Vagina (tissue), 2 donors: ENCODE measurements around the gene LRRC1. TPM values are rescaled to one million over a fixed set of nuclear protein-coding genes. Genes with fewer than 3 reads are reported as not detected.

Source experiments
- DNase-seq, 2 donors: peaks; one replicate each; pipeline ENCODE4 v3.0.0-alpha.2; 2017; ENCODE audit errors: extremely low spot score in 2 of 2
- H3K27ac ChIP-seq: fragments of 200-600 bp; sonication (generic); one replicate; pipeline ENCODE4 v1.5.1; 2019
- H3K27me3 ChIP-seq: fragments of 200-600 bp; sonication (generic); one replicate; pipeline ENCODE4 v1.5.1; 2019
- H3K36me3 ChIP-seq, 2 donors: fragments of 200-600 bp; sonication (generic); one replicate each; pipeline ENCODE4 v1.5.1; 2017 to 2019
- H3K4me1 ChIP-seq: fragments of 200-600 bp; sonication (generic); one replicate; pipeline ENCODE4 v1.5.1; 2019
- H3K4me3 ChIP-seq, 2 donors: fragments of 200-600 bp; sonication (generic); 1 replicate in 1 of 2; 2 replicates in 1 of 2; pipeline ENCODE4 v1.5.1; 2016 to 2019
- H3K9me3 ChIP-seq: fragments of 200-600 bp; sonication (generic); one replicate; pipeline ENCODE4 v1.5.1; 2019
- CTCF ChIP-seq, 3 experiments: fragments of 450-650 bp in 2 of 3; fragments of 200-600 bp in 1 of 3; sonication (generic) in 1 of 3; IDR thresholded peaks; one replicate each; pipeline ENCODE4 v1.5.1; 2017 to 2019; ENCODE audit warnings: antibody characterized with exemption in 3 of 3, mild to moderate bottlenecking in 2 of 3, moderate library complexity in 2 of 3
- POLR2A ChIP-seq, 2 donors: fragments of 450-650 bp; IDR thresholded peaks; one replicate each; pipeline ENCODE4 v1.6.1; 2017; ENCODE audit warnings: antibody characterized with exemption in 2 of 2, mild to moderate bottlenecking in 2 of 2, moderate library complexity in 2 of 2
- POLR2AphosphoS5 ChIP-seq, 2 donors: sonication (generic); formaldehyde crosslinking; IDR thresholded peaks; one replicate each; pipeline ENCODE4 v1.9.0; 2017; ENCODE audit warnings: antibody characterized with exemption in 2 of 2, mild to moderate bottlenecking in 2 of 2, low read depth in 1 of 2; ENCODE audit not compliant: insufficient read depth in 1 of 2
- intact Hi-C: fragments of 100-400 bp; cut with DNase I; formaldehyde crosslinking; loops from one replicate; pipeline ENCODE4 v1.15.1; 2023
- total RNA-seq: library from RNA; depleted of rRNA; stranded (reverse); fragments of >200 nt; gene quantifications from one replicate; pipeline ENCODE4 v1.2.3, GENCODE V29; 2016

Gene LRRC1
- total RNA-seq, 1 donor from 2014 or later, result 52.5 TPM

GRCh38 chr6:53858913-53859312, 64.1 kb downstream of the LRRC1 start:
- DNase-seq, result no peak
- Histone ChIP-seq H3K4me1 (peaks cover 20% of the 10 kb centered on the region), H3K9me3 (no peaks in the 10 kb centered on the region), H3K36me3 (no peaks in the 10 kb centered on the region), H3K27ac (no peak overlapping the region), H3K27me3 (no peaks in the 10 kb centered on the region), H3K4me3 (no peak overlapping the region)
- TF ChIP-seq CTCF (IDR thresholded peaks at IDR 0.05), result no peak
- TF ChIP-seq POLR2A (IDR thresholded peaks at IDR 0.05), result no peak
- TF ChIP-seq POLR2AphosphoS5 (IDR thresholded peaks at IDR 0.05; ENCODE audit: insufficient read depth in 1 of 2, low read depth in 1 of 2), result no peak
- intact Hi-C loops, result no loop called here

- no peak for DNase-seq
- no peak overlapping the region for H3K4me3 ChIP-seq
- H3K27ac ChIP-seq, result no peak overlapping the region
- no peak for TF ChIP-seq POLR2AphosphoS5 (IDR thresholded peaks at IDR 0.05; ENCODE audit: insufficient read depth in 1 of 2, low read depth in 1 of 2)
- TF ChIP-seq CTCF (IDR thresholded peaks at IDR 0.05), result no peak
- no peak for TF ChIP-seq POLR2A (IDR thresholded peaks at IDR 0.05)
- H3K4me1 ChIP-seq, result peaks cover 20% of the 10 kb centered on the region
- no peaks in the 10 kb centered on the region for H3K36me3 ChIP-seq
- no peaks in the 10 kb centered on the region for H3K27me3 ChIP-seq
- H3K9me3 ChIP-seq, result no peaks in the 10 kb centered on the region
- intact Hi-C loops, result no loop called here
These were observed 65.7 kb downstream of the LRRC1 start for GRCh38 chr6:53860511-53860910.

GRCh38 chr6:53861518-53861917, 66.7 kb downstream of the LRRC1 start:
- no peak for DNase-seq
- H3K27me3 ChIP-seq, result no peaks in the 10 kb centered on the region
- TF ChIP-seq POLR2AphosphoS5 (IDR thresholded peaks at IDR 0.05; ENCODE audit: insufficient read depth in 1 of 2, low read depth in 1 of 2), result no peak
- no peak for TF ChIP-seq CTCF (IDR thresholded peaks at IDR 0.05)
- no peak for TF ChIP-seq POLR2A (IDR thresholded peaks at IDR 0.05)
- no peaks in the 10 kb centered on the region for H3K9me3 ChIP-seq
- no peaks in the 10 kb centered on the region for H3K36me3 ChIP-seq
- intact Hi-C loops, result no loop called here
- H3K4me1 ChIP-seq, result peaks cover 20% of the 10 kb centered on the region
- H3K4me3 ChIP-seq, result no peak overlapping the region
- H3K27ac ChIP-seq, result no peak overlapping the region

- Histone ChIP-seq H3K27ac (no peak overlapping the region), H3K27me3 (no peaks in the 10 kb centered on the region), H3K36me3 (no peaks in the 10 kb centered on the region), H3K4me1 (peaks cover 8% of the 10 kb centered on the region), H3K9me3 (no peaks in the 10 kb centered on the region), H3K4me3 (no peak overlapping the region)
- DNase-seq, result no peak
- TF ChIP-seq POLR2A (IDR thresholded peaks at IDR 0.05) (no peak), CTCF (IDR thresholded peaks at IDR 0.05) (no peak), POLR2AphosphoS5 (IDR thresholded peaks at IDR 0.05; ENCODE audit: insufficient read depth in 1 of 2, low read depth in 1 of 2) (no peak)
- intact Hi-C loops, result no loop called here
These were observed 68.1 kb downstream of the LRRC1 start for GRCh38 chr6:53862662-53863462.

GRCh38 chr6:53864781-53865180, 70.0 kb downstream of the LRRC1 start:
- Histone ChIP-seq H3K27ac (no peak overlapping the region), H3K36me3 (no peaks in the 10 kb centered on the region), H3K4me3 (no peak overlapping the region), H3K9me3 (no peaks in the 10 kb centered on the region), H3K4me1 (no peaks in the 10 kb centered on the region), H3K27me3 (no peaks in the 10 kb centered on the region)
- no peak for DNase-seq
- TF ChIP-seq POLR2A (IDR thresholded peaks at IDR 0.05), result no peak
- no peak for TF ChIP-seq POLR2AphosphoS5 (IDR thresholded peaks at IDR 0.05; ENCODE audit: insufficient read depth in 1 of 2, low read depth in 1 of 2)
- TF ChIP-seq CTCF (IDR thresholded peaks at IDR 0.05), result no peak
- intact Hi-C loops, result no loop called here
